Adrenal gland (tissue), 5 donors: ENCODE measurements around the gene BCL2.

Experiments
- CTCF ChIP-seq, 6 experiments: fragments of 450-650 bp in 4 of 6; fragments of 200-600 bp in 2 of 6; sonication (generic) in 1 of 6; IDR thresholded peaks; 1 replicate in 5 of 6; 2 replicates in 1 of 6; pipeline versions ENCODE4 v1.5.1 to v1.8.0; 2016 to 2021; ENCODE audit warnings: antibody characterized with exemption in 6 of 6, mild to moderate bottlenecking in 2 of 6, moderate library complexity in 1 of 6
- POLR2A ChIP-seq, 2 donors: fragments of 450-650 bp; IDR thresholded peaks; one replicate each; pipeline ENCODE4 v1.6.1; 2017; ENCODE audit warnings: antibody characterized with exemption in 2 of 2, mild to moderate bottlenecking in 2 of 2, moderate library complexity in 1 of 2
- donor health status: DM: no; HTN: no; CAD: no.

GRCh38 chr18:63087421-63088230 is 231.9 kb downstream of the BCL2 start:
- no peak for TF ChIP-seq CTCF (IDR thresholded peaks at IDR 0.05)
- no peak for TF ChIP-seq POLR2A (IDR thresholded peaks at IDR 0.05)
